Measurements from ENCODE around the gene ADI1. TPM values are rescaled to one million over a fixed set of nuclear protein-coding genes. Genes with fewer than 3 reads are reported as not detected.

The ADI1 gene
- total RNA-seq, 1 experiment from 2014 or later: 75.8 TPM

DNA sequence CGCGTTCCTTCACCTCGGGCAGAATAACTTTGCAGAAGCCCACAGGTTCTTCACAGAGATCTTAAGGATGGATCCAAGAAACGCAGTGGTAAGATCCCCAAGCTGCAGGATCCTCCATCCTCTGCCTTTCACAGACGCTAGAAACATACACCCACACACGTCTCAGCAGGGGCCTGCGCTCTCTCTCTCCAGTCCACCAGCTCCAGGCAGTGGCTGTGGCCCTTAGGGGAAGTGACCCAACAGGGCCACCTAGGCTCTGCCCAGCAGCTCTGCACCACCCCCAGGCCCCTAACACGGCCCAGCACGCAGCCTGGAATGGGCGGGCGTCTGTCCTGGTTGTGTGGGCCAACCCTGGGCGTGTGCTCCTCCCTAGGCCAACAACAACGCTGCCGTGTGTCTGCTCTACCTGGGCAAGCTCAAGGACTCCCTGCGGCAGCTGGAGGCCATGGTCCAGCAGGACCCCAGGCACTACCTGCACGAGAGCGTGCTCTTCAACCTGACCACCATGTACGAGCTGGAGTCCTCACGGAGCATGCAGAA, 40.4 kb downstream of the ADI1 start:
- DNase-seq: no peak

DNA sequence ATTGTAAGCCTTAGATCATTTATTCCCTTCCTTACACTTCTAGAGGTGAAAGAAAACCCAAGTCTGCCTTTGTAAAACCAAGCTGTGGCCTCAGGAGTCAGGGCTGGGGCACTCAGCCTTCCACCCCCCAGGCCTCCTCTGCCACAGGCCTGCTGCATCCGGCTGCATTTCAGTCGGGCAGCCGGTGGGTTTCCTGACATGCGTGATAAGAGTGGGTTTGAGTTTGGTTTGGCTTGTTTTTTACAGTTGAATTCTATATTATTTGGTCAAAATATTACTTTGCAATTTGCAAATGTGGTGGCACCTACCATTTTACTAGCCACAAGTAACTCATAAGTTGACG, 42.4 kb downstream of the ADI1 start:
- Histone ChIP-seq H3K9me3 (no peaks in the 10 kb centered on the region), H3K4me3 (no peak overlapping the region), H3K36me3 (peaks cover 8% of the 10 kb centered on the region), H3K27me3 (no peaks in the 10 kb centered on the region)
- DNase-seq: no peak

More for the DNA sequence above, 40.4 kb downstream of the ADI1 start:
- Histone ChIP-seq H3K9me3 (no peaks in the 10 kb centered on the region), H3K36me3 (peaks cover 5% of the 10 kb centered on the region), H3K27me3 (no peaks in the 10 kb centered on the region), H3K4me3 (no peak overlapping the region)

DNA sequence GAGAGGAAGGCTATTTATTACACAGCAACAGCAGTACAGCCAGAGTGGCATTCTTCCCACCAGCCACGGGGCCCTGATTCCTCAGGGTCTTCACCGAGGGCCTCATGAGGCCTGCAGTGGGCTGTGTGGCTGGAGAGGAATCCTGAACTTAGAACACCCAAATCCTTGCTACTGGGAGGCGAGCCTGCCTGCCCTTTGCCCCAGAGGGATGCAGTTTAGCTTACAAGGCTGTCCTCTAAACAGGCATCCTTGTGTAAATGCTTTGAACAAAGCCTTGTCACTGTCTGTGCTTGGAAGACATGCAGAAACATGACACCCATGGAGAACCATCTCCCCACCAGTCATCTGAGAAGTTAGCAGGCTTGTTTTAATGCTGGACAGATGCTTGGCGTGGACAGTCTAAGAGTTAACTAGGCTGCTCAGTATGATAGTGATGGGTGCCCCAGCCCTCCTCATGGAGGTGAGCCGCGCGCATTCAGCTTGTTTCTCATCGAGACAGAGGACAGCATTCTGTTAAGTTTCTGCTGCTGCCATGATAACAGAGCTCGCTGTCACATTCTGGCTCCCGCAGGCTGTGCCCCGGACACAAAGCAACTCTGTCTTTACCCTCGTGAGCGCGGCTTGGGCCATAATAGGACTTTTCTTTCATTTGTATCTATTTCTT, 42.9 kb downstream of the ADI1 start:
- H3K36me3 ChIP-seq: peaks cover 9% of the 10 kb centered on the region
- no peaks in the 10 kb centered on the region for H3K9me3 ChIP-seq
- H3K4me3 ChIP-seq: no peak overlapping the region
- H3K27me3 ChIP-seq: no peaks in the 10 kb centered on the region
- DNase-seq: no peak

DNA sequence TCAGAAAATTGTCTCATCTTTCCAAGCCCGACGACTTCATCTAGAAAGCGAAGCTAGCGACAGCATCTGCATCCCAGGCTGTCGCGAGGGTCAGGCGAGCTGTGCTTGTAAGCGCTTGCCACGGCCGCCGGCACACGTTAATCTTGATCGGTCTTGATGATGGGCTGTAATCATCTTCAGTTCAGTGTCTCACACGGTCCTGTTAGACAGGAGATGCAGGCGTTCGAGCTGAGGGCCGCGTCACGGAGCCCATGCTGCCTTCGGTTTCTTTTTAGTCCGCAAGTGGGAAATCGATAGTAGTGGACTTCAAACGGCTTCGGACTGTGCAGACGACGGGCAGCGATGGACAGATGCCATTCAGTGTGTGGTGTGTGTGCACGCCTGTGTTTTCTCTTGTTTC, 43.6 kb downstream of the ADI1 start:
- H3K4me3 ChIP-seq: no peak overlapping the region
- H3K36me3 ChIP-seq: peaks cover 10% of the 10 kb centered on the region
- DNase-seq: no peak
- H3K9me3 ChIP-seq: no peaks in the 10 kb centered on the region
- H3K27me3 ChIP-seq: no peaks in the 10 kb centered on the region

DNA sequence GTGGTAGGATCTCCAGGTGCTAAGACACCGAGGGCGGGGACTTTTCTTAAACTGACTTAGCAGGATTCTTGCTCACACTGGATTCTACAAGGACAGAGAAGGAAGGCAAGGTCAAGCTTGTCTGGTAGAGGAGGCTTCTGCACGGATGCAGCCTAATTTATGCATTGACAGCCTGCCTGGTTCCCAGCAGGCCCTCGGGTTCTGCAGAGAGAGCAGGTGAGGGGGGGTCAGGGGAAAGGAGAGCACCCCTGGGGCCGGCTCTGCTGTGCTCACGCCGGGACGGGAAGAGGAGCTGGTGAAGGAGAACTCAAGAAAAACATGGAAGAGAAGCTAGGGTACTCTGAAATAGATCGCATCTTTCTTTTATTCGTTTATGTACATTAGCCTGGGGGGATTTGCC, 46.4 kb downstream of the ADI1 start:
- peaks cover 9% of the 10 kb centered on the region for H3K36me3 ChIP-seq

DNA sequence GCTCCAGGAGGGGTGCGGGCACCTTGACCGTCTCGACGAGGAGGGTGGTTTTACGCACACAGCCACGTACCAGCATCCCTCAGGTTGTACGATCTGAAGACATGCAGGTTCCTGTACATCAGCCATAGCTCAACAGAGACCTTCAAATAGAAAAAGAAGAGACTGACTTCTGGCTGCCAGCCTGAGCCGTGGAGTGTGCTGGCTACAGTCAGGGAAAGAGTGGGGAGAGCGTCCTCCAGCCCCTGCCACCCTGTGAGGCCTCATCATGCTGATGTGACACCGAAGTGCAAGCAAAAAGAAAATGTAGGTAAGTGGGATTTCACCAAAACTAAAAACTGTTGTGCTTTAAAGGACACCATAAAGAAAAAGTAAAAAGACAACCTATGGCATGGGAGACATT, 47.0 kb downstream of the ADI1 start:
- H3K4me3 ChIP-seq: no peak overlapping the region
- no peak for DNase-seq
- H3K9me3 ChIP-seq: no peaks in the 10 kb centered on the region
- peaks cover 9% of the 10 kb centered on the region for H3K36me3 ChIP-seq
- no peaks in the 10 kb centered on the region for H3K27me3 ChIP-seq

More for the DNA sequence above, 46.4 kb downstream of the ADI1 start:
- H3K4me3 ChIP-seq: no peak overlapping the region
- H3K27me3 ChIP-seq: no peaks in the 10 kb centered on the region
- no peak for DNase-seq
- H3K9me3 ChIP-seq: no peaks in the 10 kb centered on the region

DNA sequence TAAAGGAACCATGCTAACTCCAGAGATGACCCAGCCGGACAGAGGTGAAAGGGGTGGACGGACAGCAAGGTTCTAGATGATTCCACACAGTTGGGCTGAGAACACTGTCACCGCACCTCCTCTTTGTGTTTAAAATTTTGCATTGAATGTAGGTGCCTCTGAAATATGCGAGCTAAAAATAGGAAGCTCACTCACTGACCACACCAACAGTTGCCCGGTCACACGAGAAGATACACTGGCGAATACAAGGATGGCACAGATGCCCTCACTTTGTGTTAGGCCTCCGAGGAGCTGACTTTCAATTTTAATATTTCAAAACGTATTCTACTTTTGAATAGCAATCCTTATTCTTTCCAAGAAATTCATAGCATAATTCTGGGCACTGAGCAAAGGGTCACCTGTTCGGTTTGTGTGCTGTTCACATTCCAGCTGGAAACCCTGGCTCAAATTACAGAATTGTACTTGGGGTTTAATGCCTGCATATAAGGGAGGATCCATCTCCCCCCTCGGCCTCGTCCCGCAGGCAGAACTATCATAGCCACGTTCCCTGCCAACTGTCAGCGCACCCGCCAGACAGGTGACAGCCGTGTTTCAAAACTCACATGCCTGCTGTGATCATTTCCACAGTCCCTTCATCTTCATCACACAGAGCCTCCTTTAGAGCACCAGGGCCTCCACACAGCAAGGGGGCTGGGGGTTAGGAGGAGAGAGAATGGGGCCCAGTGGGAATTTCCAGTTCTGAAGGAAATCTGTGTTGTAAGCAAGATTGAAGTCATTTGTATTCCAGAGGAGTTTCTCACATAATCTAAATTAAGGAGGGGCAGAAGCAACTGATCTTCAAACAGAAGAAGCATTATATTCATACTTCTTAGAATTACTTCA, 48.2 kb downstream of the ADI1 start:
- Histone ChIP-seq H3K36me3 (peaks cover 14% of the 10 kb centered on the region), H3K4me3 (no peak overlapping the region), H3K9me3 (no peaks in the 10 kb centered on the region), H3K27me3 (no peaks in the 10 kb centered on the region)
- DNase-seq: no peak

DNA sequence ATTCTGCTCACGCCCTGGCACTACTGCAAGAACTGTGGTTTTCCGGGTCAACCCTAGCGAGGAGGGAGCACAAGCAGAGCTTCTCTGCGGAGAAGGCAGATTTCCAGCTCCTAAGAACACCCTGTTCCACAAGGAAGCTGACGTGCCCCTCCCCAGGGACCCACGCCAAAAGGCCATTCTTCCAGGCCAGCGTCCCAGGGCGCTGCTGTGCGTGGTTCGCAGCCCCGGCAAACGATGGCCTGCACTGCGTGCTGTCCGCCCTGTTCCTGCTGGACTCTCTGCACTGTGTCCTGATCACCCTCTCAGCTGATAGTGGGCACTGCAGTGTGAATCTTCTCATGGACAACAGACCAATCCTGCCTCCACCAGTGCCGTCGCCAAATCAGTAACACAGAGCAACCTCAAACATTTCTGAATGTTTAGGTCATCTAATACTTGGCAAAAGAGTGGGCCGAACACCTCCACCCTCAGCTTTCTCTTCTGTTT, 49.1 kb downstream of the ADI1 start:
- peaks cover 14% of the 10 kb centered on the region for H3K36me3 ChIP-seq
- H3K27me3 ChIP-seq: no peaks in the 10 kb centered on the region
- H3K9me3 ChIP-seq: no peaks in the 10 kb centered on the region
- peak; percentile 55 for DNase-seq
- no peak overlapping the region for H3K4me3 ChIP-seq

DNA sequence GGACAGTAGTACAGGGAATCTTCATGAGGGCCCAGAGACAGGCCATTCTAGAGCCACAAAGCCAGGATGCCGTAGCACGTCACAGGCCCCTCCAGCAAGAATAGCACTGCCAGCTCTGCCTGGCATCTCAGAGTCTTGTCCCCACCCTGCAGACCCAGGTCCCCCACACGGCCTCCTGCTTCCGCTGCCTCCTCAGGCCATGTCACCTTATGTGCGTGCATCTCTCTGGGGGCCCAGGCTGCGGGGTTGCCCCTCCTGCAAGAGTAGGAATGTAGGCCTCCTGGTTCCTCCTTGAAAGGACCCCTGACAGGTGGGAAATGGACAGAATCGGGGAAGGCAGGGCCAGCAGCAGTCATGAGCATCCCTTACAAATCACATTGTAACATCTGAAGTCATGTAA, 49.8 kb downstream of the ADI1 start:
- peaks cover 14% of the 10 kb centered on the region for H3K36me3 ChIP-seq
- H3K4me3 ChIP-seq: no peak overlapping the region
- no peaks in the 10 kb centered on the region for H3K9me3 ChIP-seq
- H3K27me3 ChIP-seq: no peaks in the 10 kb centered on the region
- no peak for DNase-seq

DNA sequence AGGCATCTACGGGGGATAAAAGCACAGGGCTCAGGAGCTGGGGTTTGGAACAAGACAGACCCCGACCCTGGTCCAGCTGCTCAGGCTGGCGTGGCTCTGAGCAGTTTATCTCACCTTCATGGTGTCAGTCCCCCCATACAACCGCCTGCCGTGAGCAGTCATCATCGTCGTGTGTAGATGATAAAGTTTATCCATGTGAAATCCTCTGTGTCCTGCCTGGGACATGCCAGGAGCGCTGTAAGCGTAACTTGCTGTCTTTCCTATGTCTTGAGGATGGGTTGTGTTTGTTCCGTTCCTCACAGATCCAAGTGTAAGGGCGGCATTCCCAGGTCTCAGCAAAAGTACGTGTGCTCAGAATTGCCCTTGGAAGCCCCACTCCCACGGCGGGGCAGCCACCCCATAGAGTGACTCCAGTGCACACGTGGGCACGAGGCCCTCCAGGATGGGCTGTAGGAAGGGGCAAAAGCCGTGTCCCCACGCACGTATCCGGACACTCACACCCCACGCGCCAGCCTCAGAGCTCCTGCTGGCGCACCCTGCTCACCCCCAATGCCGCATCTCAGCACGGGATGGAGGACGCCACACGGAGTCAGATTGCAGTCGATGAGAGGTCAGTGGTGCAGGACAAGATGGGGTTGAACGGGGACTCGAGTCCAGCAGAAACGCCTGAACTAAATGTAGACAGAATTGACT, 50.9 kb downstream of the ADI1 start:
- peaks cover 14% of the 10 kb centered on the region for H3K36me3 ChIP-seq
- H3K4me3 ChIP-seq: no peak overlapping the region
- H3K27me3 ChIP-seq: no peaks in the 10 kb centered on the region
- H3K9me3 ChIP-seq: no peaks in the 10 kb centered on the region
- no peak for DNase-seq

DNA sequence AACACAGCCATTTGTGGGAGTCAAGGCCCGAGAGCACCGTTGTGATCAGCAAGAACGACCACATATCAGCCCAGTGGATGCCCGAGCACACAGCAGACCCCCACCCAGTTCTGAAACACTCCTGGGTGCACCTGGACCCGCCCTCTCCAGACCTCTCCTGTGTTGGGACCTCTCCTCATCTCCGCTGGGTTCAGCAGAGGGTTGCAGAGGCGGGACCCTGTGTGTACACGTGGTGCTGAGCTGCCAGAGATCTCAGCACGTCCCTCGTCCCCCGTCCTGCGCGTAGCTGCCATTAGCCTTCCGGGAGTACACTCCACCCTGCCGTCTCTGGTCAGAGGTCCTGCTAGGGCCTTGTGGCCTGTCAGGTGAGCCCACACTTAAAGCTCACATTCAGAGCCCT, 51.7 kb downstream of the ADI1 start:
- Histone ChIP-seq H3K36me3 (peaks cover 16% of the 10 kb centered on the region), H3K4me3 (no peak overlapping the region), H3K27me3 (no peaks in the 10 kb centered on the region), H3K9me3 (no peaks in the 10 kb centered on the region)
- no peak for DNase-seq

DNA sequence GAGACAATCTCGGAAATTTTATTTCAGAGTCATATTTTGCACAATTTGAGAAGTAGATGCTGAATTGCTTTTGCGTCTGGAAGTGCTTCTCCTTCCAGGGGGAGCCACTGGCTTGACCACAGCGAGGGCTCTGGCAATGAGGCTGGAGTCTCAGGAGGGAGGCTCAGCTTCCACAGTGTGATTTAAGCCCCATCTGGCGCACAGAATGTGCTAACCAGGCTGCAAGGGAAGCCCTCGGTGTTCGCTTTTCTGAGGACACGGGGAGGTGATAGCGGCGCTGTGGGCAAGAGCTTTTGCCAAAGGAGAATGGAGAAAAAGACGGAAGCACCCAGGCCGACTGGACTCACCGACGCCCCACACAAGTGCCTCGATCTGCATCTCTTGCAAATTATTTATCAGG, 52.4 kb downstream of the ADI1 start:
- no peak for DNase-seq
- Histone ChIP-seq H3K4me3 (no peak overlapping the region), H3K27me3 (no peaks in the 10 kb centered on the region), H3K36me3 (peaks cover 15% of the 10 kb centered on the region), H3K9me3 (no peaks in the 10 kb centered on the region)

DNA sequence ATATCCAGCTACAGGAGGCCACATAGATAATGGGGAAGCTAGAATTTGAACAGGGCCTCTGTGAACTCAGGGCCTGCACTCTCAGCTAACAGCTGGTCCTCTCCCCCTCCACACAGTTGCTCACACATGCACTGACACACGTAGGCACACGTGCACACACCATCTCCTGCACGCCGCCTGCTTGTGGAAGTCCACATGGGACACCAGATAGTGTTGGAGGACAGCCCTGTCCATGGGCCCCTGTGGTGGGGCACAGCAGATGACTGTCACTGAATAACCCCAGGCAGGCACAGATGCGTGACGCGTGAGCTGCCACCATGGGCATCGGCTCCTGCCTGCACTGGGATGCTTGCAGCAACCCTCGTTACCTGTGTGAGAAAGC, 52.9 kb downstream of the ADI1 start:
- no peak overlapping the region for H3K4me3 ChIP-seq
- peaks cover 15% of the 10 kb centered on the region for H3K36me3 ChIP-seq
- no peaks in the 10 kb centered on the region for H3K9me3 ChIP-seq
- H3K27me3 ChIP-seq: no peaks in the 10 kb centered on the region
- DNase-seq: no peak

DNA sequence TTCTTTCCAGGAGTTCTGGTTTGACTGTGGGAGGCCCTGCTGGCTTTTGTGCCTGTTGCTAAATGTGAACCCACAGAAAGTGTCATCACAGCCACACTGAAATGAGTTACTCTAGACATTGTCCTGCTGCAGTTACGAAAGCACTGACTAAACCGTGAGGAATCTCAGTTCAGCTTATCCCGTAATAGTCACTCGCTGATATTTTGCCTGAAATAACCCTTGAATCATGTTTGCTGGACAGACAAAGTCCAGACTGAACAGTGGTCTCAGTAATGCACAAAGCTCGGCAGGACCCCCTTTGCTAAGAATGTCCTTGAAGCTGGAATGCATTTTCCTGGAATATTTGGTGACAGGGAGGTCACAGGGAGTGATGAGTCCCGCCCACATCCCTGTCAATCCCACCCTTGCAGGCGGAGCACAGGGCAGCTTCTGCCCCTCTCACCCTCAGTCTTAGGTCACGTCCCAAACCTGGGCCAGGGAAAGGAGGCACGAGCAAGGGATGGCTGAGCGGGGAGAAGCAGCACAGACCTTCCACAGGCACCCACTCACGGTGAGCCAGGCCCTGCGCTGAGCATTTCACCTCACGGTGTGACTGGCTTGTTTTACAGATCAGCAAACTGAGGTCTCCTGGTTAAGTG, 53.4 kb downstream of the ADI1 start:
- Histone ChIP-seq H3K4me3 (no peak overlapping the region), H3K27me3 (no peaks in the 10 kb centered on the region), H3K9me3 (no peaks in the 10 kb centered on the region), H3K36me3 (peaks cover 13% of the 10 kb centered on the region)
- peak; percentile 28 for DNase-seq

DNA sequence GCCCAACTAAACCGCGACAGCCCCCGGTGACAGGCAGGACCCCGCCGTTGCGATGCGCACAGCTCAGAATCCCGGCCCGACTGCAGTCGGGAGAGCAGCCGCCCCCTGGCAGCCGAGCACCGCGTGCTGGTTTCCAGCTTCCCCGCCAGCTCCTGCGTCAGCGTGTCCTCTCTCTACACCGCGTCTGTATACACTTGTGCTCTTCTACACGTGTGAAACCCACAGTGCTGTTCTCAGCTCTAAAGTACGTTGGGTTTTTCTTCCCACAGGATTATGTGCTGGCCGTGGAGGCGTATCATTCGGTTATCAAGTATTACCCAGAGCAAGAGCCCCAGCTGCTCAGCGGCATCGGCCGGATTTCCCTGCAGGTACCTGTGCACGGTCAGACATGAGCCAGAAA, 54.0 kb downstream of the ADI1 start:
- H3K27me3 ChIP-seq: no peaks in the 10 kb centered on the region
- no peaks in the 10 kb centered on the region for H3K9me3 ChIP-seq
- no peak for DNase-seq
- no peak overlapping the region for H3K4me3 ChIP-seq
- H3K36me3 ChIP-seq: peaks cover 13% of the 10 kb centered on the region

DNA sequence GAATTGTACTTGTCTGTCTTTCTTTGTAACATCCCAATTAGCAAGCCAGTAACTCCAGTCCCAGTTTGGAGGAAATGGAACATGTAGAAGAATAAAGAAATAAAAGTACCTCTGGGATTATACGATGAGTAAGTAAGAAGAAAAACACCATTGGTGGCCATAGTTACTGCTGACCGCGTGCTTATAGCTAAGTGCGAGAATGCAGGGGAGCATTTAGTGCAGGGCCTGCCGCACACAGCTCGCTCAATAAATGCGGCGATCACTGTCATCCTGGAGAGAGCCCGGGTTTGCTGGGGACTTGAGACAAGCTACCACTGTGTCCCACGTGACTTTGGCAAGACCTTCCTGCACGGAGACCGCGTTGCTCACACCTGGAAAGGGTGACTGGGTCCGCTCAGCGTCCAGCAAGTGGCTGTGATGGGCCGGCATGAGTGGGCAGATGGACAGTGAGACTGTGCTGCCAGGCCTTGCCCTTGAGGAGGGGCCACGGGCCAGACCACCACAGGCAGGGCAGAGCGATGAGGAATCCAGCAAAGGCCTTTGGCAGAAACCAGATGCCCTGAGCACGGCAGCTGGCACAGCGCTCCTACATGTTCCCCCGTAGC, 54.8 kb downstream of the ADI1 start:
- no peaks in the 10 kb centered on the region for H3K9me3 ChIP-seq
- no peak overlapping the region for H3K4me3 ChIP-seq
- no peaks in the 10 kb centered on the region for H3K27me3 ChIP-seq
- DNase-seq: no peak
- peaks cover 10% of the 10 kb centered on the region for H3K36me3 ChIP-seq
